A673 (cell line): Measurements from ENCODE around the gene OSBP2. TPM values are rescaled to one million over a fixed set of nuclear protein-coding genes. Genes with fewer than 3 reads are reported as not detected.

ENCODE experiments used
- BruUV-seq: library from RNA; stranded (reverse); fragments of 400-500 nt; replicated peaks from 2 replicates; lab custom pipeline; 2021; lab: Mats Ljungman, UMichigan
- CTCF ChIA-PET: fragments of 300-600 bp; sonication (Branson Sonifier 250); formaldehyde crosslinking; loops from one replicate; lab custom pipeline; 2022; ENCODE audit warnings: antibody characterized with exemption; lab: Charles Lee
- POLR2A ChIA-PET: fragments of 300-600 bp; sonication (Branson Sonifier 250); formaldehyde crosslinking; loops from one replicate; lab custom pipeline; 2022; ENCODE audit warnings: antibody characterized with exemption; ENCODE audit not compliant: low non-redundant PET; lab: Charles Lee
- DNase-seq: peaks from one replicate; pipeline ENCODE4 v3.0.0-alpha.2; 2015; ENCODE audit warnings: low spot score
- H3K27ac ChIP-seq: fragments of 200-600 bp; sonication (generic); 2 replicates; pipeline ENCODE4 v1.5.1; 2016; ENCODE audit warnings: mixed run types, low read depth, mild to moderate bottlenecking, mixed read lengths, antibody characterized with exemption, low read length; ENCODE audit not compliant: poor library complexity, severe bottlenecking
- H3K27me3 ChIP-seq: fragments of 200-600 bp; sonication (generic); replicated peaks from 2 replicates; pipeline ENCODE4 v1.6.1; 2017; ENCODE audit warnings: mixed run types, low read depth, mild to moderate bottlenecking, mixed read lengths, antibody characterized with exemption, low read length; ENCODE audit not compliant: insufficient read depth, poor library complexity
- H3K36me3 ChIP-seq: fragments of 200-600 bp; sonication (generic); 2 replicates; pipeline ENCODE4 v1.6.1; 2016; ENCODE audit warnings: mixed run types, mild to moderate bottlenecking, mixed read lengths, antibody characterized with exemption, low read length; ENCODE audit not compliant: insufficient read depth, poor library complexity, severe bottlenecking
- H3K4me1 ChIP-seq: fragments of 200-600 bp; sonication (generic); 2 replicates; pipeline ENCODE4 v1.6.1; 2017; ENCODE audit warnings: mixed run types, mild to moderate bottlenecking, mixed read lengths, antibody characterized with exemption, low read length; ENCODE audit not compliant: insufficient read depth, poor library complexity, severe bottlenecking
- H3K4me3 ChIP-seq: fragments of 200-600 bp; sonication (generic); 2 replicates; pipeline ENCODE4 v1.5.1; 2016; ENCODE audit warnings: low read depth, mixed run types, mild to moderate bottlenecking, mixed read lengths, low read length; ENCODE audit not compliant: poor library complexity, severe bottlenecking
- H3K9me3 ChIP-seq: fragments of 200-600 bp; sonication (generic); 2 replicates; pipeline ENCODE4 v1.6.1; 2016; ENCODE audit warnings: mixed run types, low read depth, mild to moderate bottlenecking, mixed read lengths, antibody characterized with exemption, low read length; ENCODE audit not compliant: poor library complexity, severe bottlenecking
- CTCF ChIP-seq: fragments of 300-800, 200-600 bp; sonication (generic); conservative IDR thresholded peaks from 2 replicates; pipeline ENCODE4 v1.5.1; 2017; ENCODE audit warnings: low read depth, mild to moderate bottlenecking, antibody characterized with exemption, low read length, moderate library complexity, mixed read lengths
- EZH2 ChIP-seq: fragments of 200-600 bp; sonication (generic); IDR thresholded peaks from 2 replicates; pipeline ENCODE4 v1.6.1; 2017; ENCODE audit warnings: borderline replicate concordance, low read depth, mild to moderate bottlenecking, mixed read lengths, antibody characterized with exemption, low read length; ENCODE audit not compliant: poor library complexity, severe bottlenecking
- intact Hi-C: fragments of 100-400 bp; cut with micrococcal nuclease; formaldehyde crosslinking; loops from one replicate; pipeline ENCODE4 v1.10.0; 2022; ENCODE audit not compliant: unreplicated experiment
- total RNA-seq: library from RNA; stranded (reverse); gene quantifications from 2 replicates; pipeline ENCODE4 v1.2.3, GENCODE V29; 2021

The OSBP2 gene
- total RNA-seq, 1 experiment from 2014 or later, result 1.8 TPM

GRCh38 chr22:30861131-30861530 is 166.5 kb downstream of the OSBP2 start:
- Histone ChIP-seq H3K27me3 (no peaks in the 10 kb centered on the region), H3K9me3 (no peaks in the 10 kb centered on the region), H3K4me3 (no peak overlapping the region), H3K36me3 (no peaks in the 10 kb centered on the region), H3K27ac (no peak overlapping the region), H3K4me1 (no peaks in the 10 kb centered on the region)
- ChIA-PET CTCF (no interaction called here), POLR2A (no interaction called here)
- no peak for DNase-seq
- intact Hi-C loops, result no loop called here
- no TSS peak for BruUV-seq
- no peak for TF ChIP-seq EZH2
- TF ChIP-seq CTCF, result no peak

- BruUV-seq, result no TSS peak
- DNase-seq, result no peak
- POLR2A ChIA-PET, result no interaction called here
- H3K36me3 ChIP-seq, result no peaks in the 10 kb centered on the region
- CTCF ChIA-PET, result no interaction called here
- H3K27me3 ChIP-seq, result no peaks in the 10 kb centered on the region
- H3K4me3 ChIP-seq, result no peak overlapping the region
- H3K4me1 ChIP-seq, result no peaks in the 10 kb centered on the region
- H3K9me3 ChIP-seq, result no peaks in the 10 kb centered on the region
- H3K27ac ChIP-seq, result no peak overlapping the region
- TF ChIP-seq CTCF, result no peak
- no peak for TF ChIP-seq EZH2
- intact Hi-C loops, result no loop called here
These were observed 167.2 kb downstream of the OSBP2 start for GRCh38 chr22:30861688-30862552.

GRCh38 chr22:30863081-30863833 is 168.6 kb downstream of the OSBP2 start:
- ChIA-PET POLR2A (no interaction called here), CTCF (no interaction called here)
- intact Hi-C loops, result no loop called here
- TF ChIP-seq EZH2 (no peak), CTCF (no peak)
- Histone ChIP-seq H3K27ac (no peak overlapping the region), H3K36me3 (no peaks in the 10 kb centered on the region), H3K4me1 (no peaks in the 10 kb centered on the region), H3K4me3 (no peak overlapping the region), H3K9me3 (no peaks in the 10 kb centered on the region), H3K27me3 (no peaks in the 10 kb centered on the region)
- DNase-seq, result no peak
- BruUV-seq, result no TSS peak
